Progenitor cell of endocrine pancreas (in vitro differentiated cells): Measurements from ENCODE around the gene FMN1. TPM values are rescaled to one million over a fixed set of nuclear protein-coding genes. Genes with fewer than 3 reads are reported as not detected.

ENCODE experiments used
- DNase-seq: peaks from one replicate; pipeline ENCODE4 v3.0.0; 2021; ENCODE audit warnings: low spot score; ENCODE audit not compliant: unreplicated experiment
- H3K27ac Mint-ChIP-seq: 2 replicates; pipeline ENCODE4 v1.8.0; 2021; ENCODE audit warnings: mild to moderate bottlenecking, moderate library complexity, mixed read lengths
- H3K27me3 Mint-ChIP-seq: 2 replicates; pipeline ENCODE4 v1.8.0; 2021; ENCODE audit warnings: mixed read lengths
- H3K36me3 Mint-ChIP-seq: 2 replicates; pipeline ENCODE4 v1.8.0; 2022; ENCODE audit warnings: mixed read lengths; ENCODE audit not compliant: insufficient read depth
- H3K4me1 Mint-ChIP-seq: 2 replicates; pipeline ENCODE4 v1.8.0; 2021; ENCODE audit warnings: low read depth, mixed read lengths
- H3K4me3 Mint-ChIP-seq: 2 replicates; pipeline ENCODE4 v1.8.0; 2021; ENCODE audit warnings: low read depth, mild to moderate bottlenecking, moderate library complexity, mixed read lengths
- H3K9me3 Mint-ChIP-seq: 2 replicates; pipeline ENCODE4 v1.8.0; 2021; ENCODE audit warnings: low read depth, mixed read lengths
- total RNA-seq: library from RNA; stranded (reverse); gene quantifications from 2 replicates; pipeline ENCODE4 v1.2.1, GENCODE V29; 2021
- TF ChIP-seq, protein P1 (sequence below): fragments of 200-600 bp; sonication (generic); IDR thresholded peaks from one replicate; pipeline ENCODE4 v1.5.0; 2021; ENCODE audit warnings: antibody characterized with exemption, mild to moderate bottlenecking; ENCODE audit not compliant: unreplicated experiment

The FMN1 gene
- total RNA-seq, 1 donor from 2014 or later = 0.41 TPM

DNA sequence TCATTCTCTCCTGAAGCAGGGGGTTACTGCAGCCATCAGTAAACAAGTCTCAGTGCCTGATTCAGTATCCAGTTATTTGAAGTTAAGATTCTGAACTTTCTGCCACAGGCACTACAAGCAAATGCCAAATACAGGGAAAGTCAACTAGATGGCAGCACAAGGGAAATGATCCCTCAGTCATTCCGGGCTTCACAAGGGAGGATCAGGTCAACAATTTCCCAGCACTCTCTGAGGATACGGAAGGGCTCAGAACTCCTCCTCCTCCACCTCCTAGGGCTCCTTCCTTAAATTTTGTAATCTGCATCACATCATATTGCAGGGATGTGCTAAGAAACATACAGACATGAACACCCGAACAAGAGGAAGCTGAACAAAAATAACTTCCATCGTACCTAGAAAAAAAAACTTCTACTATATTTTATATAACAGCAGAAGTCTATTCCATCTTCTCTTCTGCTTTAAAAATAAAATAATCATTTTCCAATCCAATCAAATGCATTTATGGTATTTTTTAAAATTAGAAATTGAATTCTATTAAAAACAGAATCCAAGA lies 187.1 kb downstream of the FMN1 start:
- peaks cover 10% of the 10 kb centered on the region for H3K4me1 Mint-ChIP-seq
- no peak for DNase-seq
- H3K4me3 Mint-ChIP-seq = no peak overlapping the region
- TF ChIP-seq, protein P1, sequence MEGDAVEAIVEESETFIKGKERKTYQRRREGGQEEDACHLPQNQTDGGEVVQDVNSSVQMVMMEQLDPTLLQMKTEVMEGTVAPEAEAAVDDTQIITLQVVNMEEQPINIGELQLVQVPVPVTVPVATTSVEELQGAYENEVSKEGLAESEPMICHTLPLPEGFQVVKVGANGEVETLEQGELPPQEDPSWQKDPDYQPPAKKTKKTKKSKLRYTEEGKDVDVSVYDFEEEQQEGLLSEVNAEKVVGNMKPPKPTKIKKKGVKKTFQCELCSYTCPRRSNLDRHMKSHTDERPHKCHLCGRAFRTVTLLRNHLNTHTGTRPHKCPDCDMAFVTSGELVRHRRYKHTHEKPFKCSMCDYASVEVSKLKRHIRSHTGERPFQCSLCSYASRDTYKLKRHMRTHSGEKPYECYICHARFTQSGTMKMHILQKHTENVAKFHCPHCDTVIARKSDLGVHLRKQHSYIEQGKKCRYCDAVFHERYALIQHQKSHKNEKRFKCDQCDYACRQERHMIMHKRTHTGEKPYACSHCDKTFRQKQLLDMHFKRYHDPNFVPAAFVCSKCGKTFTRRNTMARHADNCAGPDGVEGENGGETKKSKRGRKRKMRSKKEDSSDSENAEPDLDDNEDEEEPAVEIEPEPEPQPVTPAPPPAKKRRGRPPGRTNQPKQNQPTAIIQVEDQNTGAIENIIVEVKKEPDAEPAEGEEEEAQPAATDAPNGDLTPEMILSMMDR = peak; percentile 30
- no peaks in the 10 kb centered on the region for H3K36me3 Mint-ChIP-seq
- H3K27ac Mint-ChIP-seq = peak overlapping the region; percentile 64
- H3K9me3 Mint-ChIP-seq = no peaks in the 10 kb centered on the region
- no peaks in the 10 kb centered on the region for H3K27me3 Mint-ChIP-seq

DNA sequence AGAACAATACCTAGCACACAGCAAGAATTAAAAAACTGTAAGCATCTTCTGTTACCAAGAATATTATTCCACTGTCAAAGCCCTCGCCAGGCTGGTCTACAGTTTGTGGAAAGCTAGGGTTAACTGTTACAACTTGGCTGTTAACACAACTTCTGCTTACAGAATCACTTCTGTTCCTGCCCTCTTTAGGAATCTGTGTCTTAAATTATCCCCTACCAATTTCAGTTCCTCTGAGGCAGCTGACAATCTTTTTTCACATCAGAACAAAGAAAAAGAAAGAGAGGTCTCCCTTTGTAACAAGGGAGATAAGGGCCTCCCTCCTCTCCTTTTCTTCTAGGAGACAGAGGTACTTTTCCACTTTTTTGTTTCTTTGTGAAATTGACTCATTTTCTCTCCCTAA lies 188.9 kb downstream of the FMN1 start:
- Mint-ChIP-seq H3K9me3 (no peaks in the 10 kb centered on the region), H3K36me3 (no peaks in the 10 kb centered on the region), H3K4me3 (no peak overlapping the region), H3K4me1 (peaks cover 10% of the 10 kb centered on the region), H3K27ac (no peak overlapping the region), H3K27me3 (no peaks in the 10 kb centered on the region)
- DNase-seq = no peak
- TF ChIP-seq, protein P1 = no peak

DNA sequence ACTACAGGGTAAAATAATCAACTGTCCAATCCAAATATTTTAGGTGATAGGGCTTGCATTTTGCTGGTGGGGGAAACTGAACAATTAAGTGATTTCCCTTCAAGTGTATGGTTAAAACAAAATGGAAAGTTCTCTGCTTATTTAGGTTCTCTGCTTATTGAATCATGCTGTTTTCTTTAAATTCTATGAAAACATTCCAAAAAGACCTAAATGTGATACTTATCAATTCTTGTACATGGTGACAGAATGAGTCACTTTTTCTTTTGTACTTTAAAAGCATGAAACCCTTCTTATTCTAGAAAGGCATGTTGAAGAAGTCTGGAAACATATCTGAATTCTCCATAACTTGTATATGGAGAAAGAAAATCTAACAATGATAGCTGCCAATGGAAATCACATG lies 192.6 kb downstream of the FMN1 start:
- no peak overlapping the region for H3K4me3 Mint-ChIP-seq
- peaks cover 3% of the 10 kb centered on the region for H3K27me3 Mint-ChIP-seq
- H3K27ac Mint-ChIP-seq = no peak overlapping the region
- H3K4me1 Mint-ChIP-seq = no peaks in the 10 kb centered on the region
- no peak for DNase-seq
- peaks cover 4% of the 10 kb centered on the region for H3K9me3 Mint-ChIP-seq
- no peaks in the 10 kb centered on the region for H3K36me3 Mint-ChIP-seq
- TF ChIP-seq, protein P1 = no peak

DNA sequence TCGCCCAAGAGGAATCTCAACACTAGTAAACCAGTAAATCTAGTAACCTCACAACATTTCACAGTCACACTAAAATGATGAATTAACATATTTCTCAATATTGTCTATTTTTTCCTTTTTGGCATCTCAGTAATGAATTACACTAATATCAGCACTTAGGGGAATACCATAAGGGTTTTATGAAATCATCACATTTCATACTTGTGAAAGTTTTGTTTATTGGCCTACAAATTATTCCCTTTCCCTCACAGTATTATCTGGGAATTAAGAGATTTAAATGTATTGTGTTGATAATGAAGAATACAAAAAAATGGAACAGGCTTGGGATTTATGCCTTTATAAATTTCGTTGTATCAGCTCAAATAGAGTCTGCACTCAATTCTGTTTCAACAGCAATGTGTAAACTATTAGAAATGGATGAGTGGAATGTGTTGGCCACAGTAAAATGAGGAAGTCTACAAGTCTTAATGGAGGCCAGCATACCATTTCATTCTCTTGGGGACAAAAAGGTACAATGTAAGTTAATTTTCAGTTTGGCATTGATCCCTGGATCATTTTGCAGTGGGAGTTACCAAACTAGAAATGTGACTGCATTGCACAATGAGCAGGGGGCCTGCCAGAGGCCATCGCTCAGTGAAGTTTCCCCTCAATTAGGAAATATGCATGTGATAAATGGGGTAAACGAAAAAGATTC lies 195.4 kb downstream of the FMN1 start:
- H3K27me3 Mint-ChIP-seq = peaks cover 3% of the 10 kb centered on the region
- H3K27ac Mint-ChIP-seq = no peak overlapping the region
- no peak overlapping the region for H3K4me3 Mint-ChIP-seq
- no peak for DNase-seq
- no peaks in the 10 kb centered on the region for H3K4me1 Mint-ChIP-seq
- H3K36me3 Mint-ChIP-seq = no peaks in the 10 kb centered on the region
- H3K9me3 Mint-ChIP-seq = peaks cover 4% of the 10 kb centered on the region
- TF ChIP-seq, protein P1 = no peak

DNA sequence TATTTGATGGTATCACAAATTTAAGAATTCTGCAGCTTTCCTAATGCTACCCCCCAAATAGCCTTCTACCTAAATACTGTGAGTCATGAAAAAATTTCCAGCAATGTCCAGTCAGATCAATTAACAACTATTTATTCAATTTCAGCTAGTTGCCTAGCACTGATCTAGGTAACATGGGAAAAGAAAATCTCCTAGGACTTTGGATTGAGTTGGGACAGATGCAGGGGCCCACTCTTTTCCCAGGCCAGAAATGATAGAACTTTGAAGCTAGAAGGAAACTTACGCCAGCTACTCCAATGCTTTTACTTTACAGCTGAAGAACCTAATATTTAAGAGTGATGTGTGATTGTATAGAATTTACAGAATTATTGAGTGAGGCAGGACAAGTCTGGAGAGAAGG lies 196.3 kb downstream of the FMN1 start:
- no peak for DNase-seq
- peaks cover 4% of the 10 kb centered on the region for H3K9me3 Mint-ChIP-seq
- H3K4me3 Mint-ChIP-seq = no peak overlapping the region
- peaks cover 3% of the 10 kb centered on the region for H3K27me3 Mint-ChIP-seq
- no peaks in the 10 kb centered on the region for H3K4me1 Mint-ChIP-seq
- H3K36me3 Mint-ChIP-seq = no peaks in the 10 kb centered on the region
- TF ChIP-seq, protein P1 = no peak
- H3K27ac Mint-ChIP-seq = no peak overlapping the region
